Measurements from ENCODE around the gene MAPKAPK5.
A peak's percentile ranks its signal among the peaks of the same experiment; 100 is the strongest.
"Not testable (repeated sequence)": the region's sequence is repeated elsewhere in the genome, so short reads cannot be mapped to it uniquely, and the experiment has no call there.

MAPKAPK5 gene

DNA sequence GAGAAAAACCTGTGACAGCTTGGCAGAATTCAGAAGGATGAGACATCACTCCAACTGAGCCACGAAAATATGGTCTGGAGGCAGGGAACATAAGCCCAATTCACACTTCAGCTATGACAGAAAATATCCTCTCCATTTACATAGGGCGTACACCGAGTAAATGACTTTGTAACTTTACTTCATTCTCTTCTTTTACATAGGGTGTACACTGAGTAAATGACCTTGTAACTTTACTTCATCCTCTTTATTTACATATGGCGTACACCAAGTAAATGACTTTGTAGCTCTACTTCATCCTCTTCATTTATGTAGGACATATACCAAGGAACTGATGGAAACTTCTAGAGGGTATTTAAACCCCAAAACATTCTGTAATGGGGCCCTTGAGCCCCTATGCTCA lies 14.1 kb upstream of the MAPKAPK5 start:
- no peak for DNase-seq (ENCODE audit: low read depth)

DNA sequence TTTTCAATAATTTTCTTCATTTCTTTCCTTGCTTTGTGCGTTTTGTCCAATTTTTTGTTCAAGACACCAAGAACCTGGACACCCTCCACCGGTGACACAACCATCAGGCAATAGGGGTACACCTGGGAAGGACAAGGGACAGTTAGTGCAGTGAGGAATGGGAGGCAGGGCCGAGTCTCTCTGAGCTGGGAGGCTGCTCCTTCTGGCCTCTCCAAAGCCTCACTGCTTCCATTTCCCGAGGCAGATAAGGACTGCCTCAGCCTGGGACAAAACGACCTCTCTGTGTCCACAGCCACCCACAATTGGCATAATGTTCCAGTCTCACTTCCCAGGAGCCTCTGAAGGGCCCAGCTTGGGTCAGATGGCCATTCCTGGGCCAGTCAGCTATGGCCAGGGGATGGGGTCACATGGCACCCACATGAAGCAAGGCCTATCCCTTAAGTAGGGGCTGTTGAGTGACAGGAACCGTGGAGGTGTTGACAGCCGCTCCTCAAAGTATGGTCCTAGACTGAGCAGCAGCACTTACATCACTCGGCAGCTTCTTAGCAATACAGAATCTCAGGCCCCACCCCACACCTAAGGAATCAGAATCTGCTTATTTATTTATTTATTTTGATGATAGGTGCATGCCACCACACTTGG lies 13.6 kb upstream of the MAPKAPK5 start:
- no peak for DNase-seq (ENCODE audit: low read depth)

DNA sequence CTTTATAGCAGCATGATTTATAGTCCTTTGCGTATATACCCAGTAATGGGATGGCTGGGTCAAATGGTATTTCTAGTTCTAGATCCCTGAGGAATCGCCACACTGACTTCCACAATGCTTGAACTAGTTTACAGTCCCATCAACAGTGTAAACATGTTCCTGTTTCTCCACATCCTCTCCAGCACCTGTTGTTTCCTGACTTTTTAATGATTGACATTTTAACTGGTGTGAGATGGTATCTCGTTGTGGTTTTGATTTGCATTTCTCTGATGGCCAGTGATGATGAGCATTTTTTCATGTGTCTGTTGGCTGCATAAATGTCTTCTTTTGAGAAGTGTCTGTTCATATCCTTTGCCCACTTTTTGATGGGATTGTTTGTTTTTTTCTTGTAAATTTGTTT lies 12.4 kb upstream of the MAPKAPK5 start:
- DNase-seq (ENCODE audit: low read depth) = not testable (repeated sequence)

DNA sequence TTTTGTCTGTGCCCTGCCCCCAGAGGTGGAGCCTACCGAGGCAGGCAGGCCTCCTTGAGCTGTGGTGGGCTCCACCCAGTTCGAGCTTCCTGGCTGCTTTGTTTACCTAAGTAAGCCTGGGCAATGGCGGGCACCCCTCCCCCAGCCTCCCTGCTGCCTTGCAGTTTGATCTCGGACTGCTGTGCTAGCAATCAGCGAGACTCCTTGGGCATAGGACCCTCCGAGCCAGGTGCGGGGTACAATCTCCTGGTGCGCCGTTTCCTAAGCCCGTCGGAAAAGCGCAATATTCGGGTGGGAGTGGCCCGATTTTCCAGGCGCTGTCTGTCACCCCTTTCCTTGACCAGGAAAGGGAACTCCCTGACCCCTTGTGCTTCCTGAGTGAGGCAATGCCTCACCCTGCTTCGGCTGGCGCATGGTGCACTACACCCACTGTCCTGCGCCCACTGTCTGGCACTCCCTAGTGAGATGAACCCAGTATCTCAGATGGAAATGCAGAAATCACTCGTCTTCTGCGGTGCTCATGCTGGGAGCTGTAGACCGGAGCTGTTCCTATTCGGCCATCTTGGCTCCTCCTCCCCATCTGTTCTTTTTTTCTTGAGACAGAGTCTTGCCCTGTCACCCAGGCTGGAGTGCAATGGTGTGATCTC lies 7.2 kb upstream of the MAPKAPK5 start:
- DNase-seq (ENCODE audit: low read depth) = not testable (repeated sequence)

DNA sequence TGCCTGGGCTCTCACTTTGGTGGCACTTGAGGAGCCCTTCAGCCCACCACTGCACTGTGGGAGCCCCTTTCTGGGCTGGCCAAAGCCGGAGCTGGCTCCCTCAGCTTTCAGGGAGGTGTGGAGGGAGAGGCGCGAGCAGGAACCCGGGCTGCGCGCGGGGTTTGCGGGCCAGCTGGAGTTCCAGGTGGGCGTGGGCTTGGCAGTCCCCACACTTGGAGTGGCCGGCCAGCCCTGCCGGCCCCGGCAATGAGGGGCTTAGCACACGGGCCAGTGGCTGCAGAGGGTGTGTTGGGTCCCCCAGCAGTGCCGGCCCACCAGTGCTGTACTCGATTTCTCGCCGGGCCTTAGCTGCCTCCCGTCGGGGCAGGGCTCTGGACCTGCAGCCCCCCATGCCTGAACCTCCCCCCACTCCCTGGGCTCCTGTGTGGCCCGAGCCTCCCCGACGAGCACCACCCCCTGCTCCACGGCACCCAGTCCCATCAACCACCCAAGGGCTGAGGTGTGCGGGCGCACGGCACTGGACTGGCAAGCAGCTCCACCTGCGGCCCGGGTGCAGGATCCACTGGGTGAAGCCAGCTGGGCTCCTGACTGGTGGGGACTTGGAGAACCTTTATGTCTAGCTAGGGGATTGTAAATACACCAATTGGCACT lies 6.4 kb upstream of the MAPKAPK5 start:
- not testable (repeated sequence) for DNase-seq (ENCODE audit: low read depth)

DNA sequence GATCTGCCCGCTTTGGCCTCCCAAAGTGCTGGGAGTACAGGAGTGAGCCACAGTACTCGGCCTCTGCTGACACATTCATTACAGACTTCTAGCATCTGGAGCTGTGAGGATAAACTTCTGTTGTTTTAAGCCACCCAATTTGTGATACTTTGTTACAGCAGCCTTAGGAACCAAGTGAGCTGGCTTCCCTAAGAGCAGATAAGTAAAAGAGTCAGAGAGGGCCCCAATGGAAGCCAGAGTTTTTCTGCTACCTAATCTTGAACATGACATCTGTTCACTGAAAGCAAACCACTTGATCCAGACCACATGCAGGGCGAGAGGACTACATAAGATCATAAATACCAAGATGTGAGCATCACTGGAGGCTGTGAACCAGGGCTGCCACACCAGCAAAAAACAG lies 3.7 kb upstream of the MAPKAPK5 start:
- no peak for DNase-seq (ENCODE audit: low read depth)

DNA sequence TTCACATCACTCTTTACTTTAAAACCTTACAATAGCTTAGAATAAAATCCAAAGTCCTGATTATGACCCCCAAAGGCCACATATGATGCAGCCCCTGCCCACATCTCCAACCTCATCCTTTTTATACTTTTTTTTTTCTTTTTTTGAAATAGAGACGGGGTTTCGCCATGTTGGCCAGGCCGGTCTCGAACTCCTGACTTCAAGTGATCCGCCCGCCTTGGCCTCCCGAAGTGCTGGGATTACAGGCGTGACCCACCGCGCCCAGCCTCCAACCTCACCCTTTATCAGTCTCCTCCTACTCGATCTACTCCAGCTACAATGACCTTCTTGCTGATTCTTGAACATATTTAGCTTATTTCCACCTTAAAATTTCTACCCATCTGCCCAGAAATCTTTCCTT lies 1.2 kb upstream of the MAPKAPK5 start:
- DNase-seq (ENCODE audit: low read depth) = no peak

DNA sequence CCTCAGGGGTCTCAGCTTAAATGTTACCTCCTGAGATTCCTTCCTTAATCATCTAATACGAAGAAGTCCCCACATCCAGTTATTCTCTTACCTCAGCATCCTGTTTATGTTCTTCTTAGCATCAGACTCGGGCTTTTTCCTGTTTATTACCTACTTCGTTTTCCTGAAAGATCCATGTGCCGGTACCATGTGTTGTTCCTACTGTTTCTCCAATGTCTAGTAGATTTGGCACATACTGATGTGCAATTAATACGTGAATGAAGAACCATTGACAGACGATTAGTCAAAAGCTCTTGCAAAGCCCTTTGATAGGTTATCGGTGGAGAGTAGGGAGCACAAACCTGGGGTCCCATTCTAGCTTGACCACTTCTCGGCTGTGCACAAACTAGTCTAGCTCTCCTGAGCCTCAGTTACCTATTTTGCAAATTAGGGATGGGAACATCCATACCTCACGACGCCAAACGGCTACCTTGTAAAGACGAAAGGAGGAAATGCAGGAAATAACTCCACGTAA lies 735 bp upstream of the MAPKAPK5 start:
- DNase-seq (ENCODE audit: low read depth) = peak; percentile 23

DNA sequence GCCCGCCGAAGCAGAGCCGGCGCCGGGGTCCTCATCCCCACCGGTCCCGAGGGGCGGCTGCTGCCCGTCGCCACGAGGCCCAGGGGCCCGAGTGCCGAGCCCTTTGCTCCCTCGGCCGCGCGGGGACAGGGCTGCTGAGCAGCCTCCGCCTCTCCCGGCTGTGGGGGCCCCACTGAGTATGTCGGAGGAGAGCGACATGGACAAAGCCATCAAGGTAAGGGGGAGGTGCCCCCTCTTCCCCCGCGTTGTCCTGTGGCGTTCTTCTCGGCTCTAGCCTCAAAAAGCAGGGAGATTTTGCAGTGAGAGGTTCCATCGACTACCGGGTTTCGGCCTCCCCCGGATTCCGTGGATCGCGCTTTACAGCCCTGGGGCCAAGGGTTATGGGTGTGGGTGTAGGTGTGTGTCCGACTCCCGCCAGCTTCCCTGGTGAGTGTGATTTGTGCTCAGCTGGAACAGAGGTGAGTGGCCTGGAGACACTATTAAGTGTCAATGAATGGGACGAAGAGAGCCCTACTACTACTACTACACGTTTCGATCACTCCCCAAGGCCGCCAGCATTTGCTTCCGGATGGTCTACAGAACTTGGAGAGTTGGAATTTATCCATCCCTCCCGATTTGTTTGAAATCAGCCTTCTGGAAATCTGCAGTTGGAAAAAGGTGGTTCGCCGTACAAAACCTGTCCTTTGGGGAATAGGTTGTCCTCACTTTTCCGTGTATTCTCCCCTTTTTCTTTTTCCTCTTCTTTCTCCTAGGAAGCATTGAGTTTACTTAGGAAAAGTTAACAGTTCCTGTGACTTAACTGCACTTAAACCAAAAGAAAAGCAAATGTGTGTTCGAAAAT lies 748 bp downstream of the MAPKAPK5 start:
- peak; percentile 49 for DNase-seq (ENCODE audit: low read depth)

DNA sequence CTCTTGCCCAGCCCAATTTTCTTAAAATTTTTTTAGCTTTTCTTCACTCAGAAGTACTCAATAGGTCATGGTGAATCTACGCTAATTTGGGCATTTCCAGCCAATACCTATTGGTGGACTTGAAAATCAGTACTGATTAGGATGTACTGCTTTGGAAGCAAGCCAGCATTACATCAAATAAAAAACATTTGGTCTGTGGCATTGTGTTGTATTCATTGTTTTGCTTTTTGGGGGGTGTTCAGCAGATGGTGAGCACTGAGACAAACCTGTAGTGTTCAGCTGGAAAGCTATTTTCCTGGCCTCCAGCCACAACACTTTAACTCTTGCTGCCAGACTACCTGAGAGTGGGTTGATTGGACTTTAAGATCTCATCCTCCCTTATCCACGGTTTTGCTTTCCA lies 4.0 kb downstream of the MAPKAPK5 start:
- DNase-seq (ENCODE audit: low read depth) = no peak

DNA sequence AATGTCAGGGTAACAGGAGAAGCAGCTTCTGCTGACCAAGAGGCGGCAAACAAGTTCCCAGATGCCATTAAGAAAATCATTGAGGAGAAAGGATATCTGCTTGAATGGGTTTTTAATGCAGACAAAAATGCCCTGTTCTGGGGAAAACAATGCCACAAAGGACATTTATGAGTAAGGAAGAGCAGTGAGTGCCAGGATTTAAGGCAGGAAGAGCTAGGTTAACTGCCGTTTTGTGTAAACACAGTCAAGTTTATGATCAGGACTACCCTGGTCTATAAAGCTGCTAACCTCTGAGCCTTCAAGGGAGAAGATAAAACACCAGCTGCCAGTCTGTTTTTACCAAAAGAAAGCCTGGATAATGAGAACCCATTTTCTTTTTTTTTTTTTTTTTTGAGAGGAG lies 8.5 kb downstream of the MAPKAPK5 start:
- DNase-seq (ENCODE audit: low read depth) = no peak

DNA sequence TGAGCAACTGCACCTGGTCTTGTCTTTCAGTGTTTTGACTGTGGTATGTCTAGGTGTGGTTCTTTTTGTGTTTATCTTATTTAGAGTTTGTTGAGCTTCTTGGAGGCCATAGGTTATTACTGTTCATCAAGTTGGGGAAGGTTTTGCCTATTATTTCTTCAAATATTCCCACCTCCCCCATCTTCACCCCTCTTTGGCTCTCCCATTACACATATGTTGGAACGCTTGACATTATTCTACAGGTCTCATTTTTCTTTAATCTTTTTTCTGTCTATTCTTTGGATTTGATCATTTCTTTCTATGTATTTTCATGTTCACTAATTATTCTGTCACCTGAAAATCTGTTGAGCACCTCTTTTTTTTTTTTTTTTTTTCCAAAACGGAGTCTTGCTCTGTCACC lies 16.2 kb downstream of the MAPKAPK5 start:
- DNase-seq (ENCODE audit: low read depth) = no peak

DNA sequence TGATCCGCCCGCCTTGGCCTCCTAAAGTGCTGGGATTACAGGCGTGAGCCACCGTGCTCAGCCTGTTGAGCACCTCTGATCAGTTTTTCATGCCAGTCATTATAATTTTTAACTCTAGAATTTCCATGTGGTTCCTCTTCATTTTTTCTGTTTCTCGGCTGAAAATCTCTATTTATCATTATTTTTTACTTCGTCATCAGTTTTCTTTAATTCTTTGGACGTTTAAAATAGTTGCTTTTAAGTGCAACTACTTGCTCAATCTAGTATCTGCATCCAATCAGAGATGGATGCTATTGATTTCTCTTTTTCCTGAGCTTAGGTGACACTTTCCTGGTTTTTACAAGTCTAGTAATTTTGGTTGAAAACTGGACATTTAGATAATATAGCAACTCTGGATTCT lies 16.8 kb downstream of the MAPKAPK5 start:
- DNase-seq (ENCODE audit: low read depth) = no peak

DNA sequence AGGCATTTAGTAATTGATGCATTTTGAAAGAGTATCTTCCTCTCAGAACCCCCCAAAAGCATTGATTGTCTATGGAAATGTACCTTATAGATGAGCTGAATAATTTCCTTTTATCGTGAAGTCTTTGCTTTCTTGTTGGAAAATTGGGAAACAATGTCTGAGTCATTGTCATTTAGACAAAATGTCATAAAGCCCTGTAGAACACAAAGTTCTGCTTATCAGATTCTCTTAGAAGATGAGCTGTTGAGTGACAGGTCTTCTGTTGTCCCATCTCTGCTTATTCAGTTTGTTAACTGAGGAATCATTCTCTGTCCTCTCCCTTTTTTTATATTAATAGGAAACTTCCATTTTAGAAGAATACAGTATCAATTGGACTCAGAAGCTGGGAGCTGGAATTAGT lies 22.9 kb downstream of the MAPKAPK5 start:
- no peak for DNase-seq (ENCODE audit: low read depth)

DNA sequence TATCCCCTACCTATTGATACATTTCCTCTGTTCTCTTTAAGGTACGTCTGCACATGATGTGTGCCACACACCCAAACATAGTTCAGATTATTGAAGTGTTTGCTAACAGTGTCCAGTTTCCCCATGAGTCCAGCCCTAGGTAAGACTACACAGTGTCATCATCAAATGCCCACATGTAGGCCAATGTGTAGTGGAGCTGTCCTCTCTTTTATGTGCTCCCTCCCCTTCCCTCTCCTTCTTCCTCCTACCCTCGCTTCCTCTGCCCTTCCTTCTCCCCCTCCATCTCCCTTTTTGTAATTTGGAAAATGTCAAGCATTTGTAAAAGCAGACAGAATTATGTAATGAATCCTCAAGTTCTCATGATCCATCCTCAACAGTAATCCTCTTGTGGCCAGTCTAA lies 25.5 kb downstream of the MAPKAPK5 start:
- no peak for DNase-seq (ENCODE audit: low read depth)

DNA sequence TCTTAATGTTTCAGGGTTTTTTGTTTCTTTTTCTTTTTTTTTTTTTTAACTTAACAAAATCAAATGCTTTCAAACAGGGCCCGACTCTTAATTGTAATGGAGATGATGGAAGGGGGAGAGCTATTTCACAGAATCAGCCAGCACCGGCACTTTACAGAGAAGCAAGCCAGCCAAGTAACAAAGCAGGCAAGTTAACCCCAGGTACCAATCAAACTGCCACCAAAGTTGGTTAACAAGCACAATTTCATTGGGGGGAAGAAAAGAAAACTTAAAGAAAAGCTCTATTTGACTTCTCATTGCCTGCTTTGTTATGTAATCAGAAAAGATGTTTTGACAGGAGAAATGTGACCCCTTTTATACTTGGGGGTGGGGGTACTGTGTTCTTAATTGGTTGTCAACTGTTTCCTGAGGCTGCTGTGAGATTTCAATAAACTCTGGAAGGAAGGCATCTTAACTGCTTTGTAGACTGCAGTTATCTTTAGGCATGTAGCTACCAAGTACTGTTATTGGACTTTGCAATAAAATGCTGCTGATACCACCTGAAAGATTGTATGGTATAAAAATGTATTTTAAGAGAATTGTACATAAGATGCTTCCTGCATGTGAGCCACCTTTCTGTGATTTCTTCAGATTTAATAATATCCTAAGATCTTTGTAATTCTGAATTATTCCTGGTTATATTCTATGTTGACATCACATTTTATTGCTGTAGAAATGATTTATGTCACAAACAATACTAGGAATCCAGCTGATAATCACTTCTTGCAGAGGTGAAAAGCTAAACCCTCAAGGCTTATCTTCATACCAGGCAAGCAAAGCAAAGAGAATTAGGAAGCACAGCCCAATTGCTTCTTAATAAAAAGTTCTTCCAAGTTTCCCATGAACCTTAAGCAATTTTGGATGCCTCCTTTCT lies 26.9 kb downstream of the MAPKAPK5 start:
- DNase-seq (ENCODE audit: low read depth) = no peak

DNA sequence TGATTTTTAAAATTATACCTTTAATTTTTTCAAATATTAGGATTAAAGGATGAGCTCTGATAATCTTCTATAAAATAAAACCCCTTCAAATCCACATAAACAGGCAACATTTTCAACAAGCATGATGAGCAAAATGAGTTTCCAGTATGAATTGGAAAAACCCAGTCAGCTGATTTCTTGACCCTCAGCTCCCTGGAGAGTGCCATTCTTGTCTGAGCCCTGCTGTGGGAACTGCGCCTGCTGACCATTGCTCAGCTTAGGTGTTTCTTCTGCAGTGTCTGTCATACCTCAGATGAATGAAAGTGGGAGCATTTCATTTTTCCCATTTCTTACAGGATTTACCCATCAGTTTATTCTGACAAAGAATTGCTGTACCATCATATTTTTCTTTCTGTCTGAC lies 27.6 kb downstream of the MAPKAPK5 start:
- no peak for DNase-seq (ENCODE audit: low read depth)

DNA sequence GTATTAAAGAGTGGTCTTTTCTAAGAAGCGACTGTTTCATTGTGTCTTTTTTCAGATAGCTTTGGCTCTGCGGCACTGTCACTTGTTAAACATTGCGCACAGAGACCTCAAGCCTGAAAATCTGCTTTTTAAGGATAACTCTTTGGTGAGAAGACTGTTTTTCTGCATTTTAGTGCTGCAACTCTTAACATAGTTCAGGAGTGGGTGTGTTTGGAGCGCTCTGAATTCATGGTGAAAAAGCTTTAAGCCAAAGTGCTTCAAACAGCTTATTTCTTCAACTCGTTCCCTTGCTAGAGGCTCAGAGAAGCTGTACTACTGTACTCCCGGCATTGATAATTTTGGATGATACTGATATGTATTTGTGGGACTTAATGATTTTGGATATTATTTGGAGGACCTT lies 28.2 kb downstream of the MAPKAPK5 start:
- DNase-seq (ENCODE audit: low read depth) = no peak

DNA sequence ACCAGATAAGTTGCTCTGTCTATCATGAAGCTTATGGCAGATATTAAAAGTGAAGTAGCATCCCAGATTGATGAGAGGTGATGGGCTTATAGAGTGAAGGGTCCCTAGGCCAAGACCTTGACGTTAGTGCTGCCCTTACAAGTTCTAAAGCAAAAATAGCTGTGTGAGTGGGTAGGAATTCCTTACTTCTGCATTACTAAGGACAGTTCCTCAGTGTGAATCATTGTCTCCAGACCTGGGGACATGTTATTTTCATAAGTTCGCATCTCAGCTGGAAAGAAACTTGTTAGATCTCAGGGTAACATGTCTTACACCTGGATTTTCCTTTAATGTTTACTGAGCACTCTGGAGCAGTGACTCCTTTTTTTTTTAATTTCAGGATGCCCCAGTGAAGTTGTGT lies 28.7 kb downstream of the MAPKAPK5 start:
- DNase-seq (ENCODE audit: low read depth) = no peak

DNA sequence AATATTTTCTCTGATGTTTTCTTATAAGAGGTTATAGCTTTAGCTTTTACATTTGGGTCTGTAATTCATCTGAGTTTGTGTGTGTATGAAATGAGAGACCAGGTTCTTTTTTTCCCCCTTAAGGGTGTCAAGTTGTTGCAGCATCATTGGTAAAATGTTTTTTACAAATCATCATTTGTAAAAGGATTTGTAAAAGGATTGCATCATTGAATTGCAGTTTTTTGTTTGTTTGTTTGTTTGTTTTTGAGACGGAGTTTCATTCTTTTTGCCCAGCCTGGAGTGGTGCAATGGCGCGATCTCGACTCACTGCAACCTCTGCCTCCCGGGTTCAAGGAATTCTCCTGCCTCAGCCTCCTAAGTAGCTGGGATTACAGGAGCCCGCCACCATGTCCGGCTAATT lies 31.1 kb downstream of the MAPKAPK5 start:
- no peak for DNase-seq (ENCODE audit: low read depth)

DNA sequence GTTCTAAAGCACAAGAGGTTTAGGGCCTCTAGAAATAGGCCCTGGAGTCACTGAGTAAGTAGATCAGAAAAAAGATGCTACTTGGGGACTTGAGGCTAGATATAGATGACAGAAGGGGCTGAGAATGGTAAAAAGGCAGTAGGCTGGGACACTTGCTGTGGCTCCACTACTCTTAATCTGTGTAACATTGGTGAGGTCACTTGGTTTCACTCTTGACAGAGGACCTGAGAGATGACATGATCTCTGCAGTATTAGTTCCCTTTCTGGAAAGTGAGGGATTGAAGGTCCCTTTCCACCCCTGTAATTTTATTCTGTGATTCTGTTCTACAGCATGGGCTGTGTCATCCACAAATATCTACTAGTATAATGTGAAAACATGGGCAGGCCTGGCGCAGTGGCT lies 39.7 kb downstream of the MAPKAPK5 start:
- DNase-seq (ENCODE audit: low read depth) = no peak

Measured in ELR (cell line).